ENCODE measurements around the gene ZNF175.

Gene ZNF175

GRCh38 chr19:51637362-51637978 is 66.4 kb downstream of the ZNF175 start:
- DNase-seq, result no peak

GRCh38 chr19:51639916-51640315 is 68.8 kb downstream of the ZNF175 start:
- DNase-seq, result no peak

GRCh38 chr19:51640386-51640785 is 69.3 kb downstream of the ZNF175 start:
- DNase-seq, result no peak

- DNase-seq, result no peak
Measured at GRCh38 chr19:51641648-51642047, 70.6 kb downstream of the ZNF175 start.
